ENCODE measurements around the gene BHLHE40. TPM values are rescaled to one million over a fixed set of nuclear protein-coding genes. Genes with fewer than 3 reads are reported as not detected.

BHLHE40 gene
- total and polyA plus RNA-seq, 10 of the 15 experiments (the other 5 are each of a cell fraction or from before 2014, with no cell fraction given) = 25.2 to 106 (median 51.4) TPM

- WGBS (ENCODE audit: insufficient coverage, insufficient replicate concordance, low lambda C conversion rate, missing lambda C conversion rate) = 70% methylated on average over 4 of the region's 4 CpGs
Observed at GRCh38 chr3:4948395-4948794, 30.8 kb upstream of the BHLHE40 start.

More at GRCh38 chr3:4948395-4948794, 30.8 kb upstream of the BHLHE40 start:
- H3K27ac ChIP-seq (ENCODE audit: control insufficient read depth, insufficient read depth) = no peak overlapping the region
- H3K9ac ChIP-seq (ENCODE audit: control insufficient read depth, insufficient read depth, low read length) = no peak overlapping the region
- BruUV-seq (replicated peaks) = no TSS peak
- ChIA-PET CTCF (interaction anchor here (0.7 kb wide), 1 partner anchor 9 kb away, joined by 3 read pairs; no protein-coding TSS in a partner anchor), POLR2A (interaction anchor here (1.5 kb wide), 1 partner anchor 10 kb away, joined by 3 read pairs; no protein-coding TSS in a partner anchor), SMC1A (ENCODE audit: uncharacterized antibody, unreplicated experiment) (interaction anchor here (1.6 kb wide), 1 partner anchor 10 kb away, joined by 6 read pairs; no protein-coding TSS in a partner anchor), RAD21 (ENCODE audit: unreplicated experiment) (no interaction called here)
- no peaks in the 10 kb centered on the region for H3K79me2 ChIP-seq (ENCODE audit: control insufficient read depth, insufficient read depth, low read length)
- H3K36me3 ChIP-seq (ENCODE audit: control insufficient read depth in 2 of 2, insufficient read depth in 2 of 2, low read length in 1 of 2) = no peaks in the 10 kb centered on the region
- FAIRE-seq (no peak), ATAC-seq (no peak), DNase-seq (ENCODE audit: low read depth, low spot score) (no peak)
- no peak overlapping the region for H3K4me2 ChIP-seq (ENCODE audit: control insufficient read depth, insufficient read depth)
- intact Hi-C loops (cut with micrococcal nuclease; ENCODE audit: unreplicated experiment) (no loop called here), in situ Hi-C loops (cut with MboI) (no loop called here)
- no peak overlapping the region for H2AFZ ChIP-seq (ENCODE audit: control insufficient read depth, low read depth, low read length)
- no peak overlapping the region for H3K4me3 ChIP-seq
- H3K27me3 ChIP-seq (replicated peaks in 1 of 2; ENCODE audit: control insufficient read depth in 2 of 2, insufficient read depth in 2 of 2, low read length in 1 of 2) = no peaks in the 10 kb centered on the region
- H4K20me1 ChIP-seq (ENCODE audit: control insufficient read depth, insufficient read depth) = no peaks in the 10 kb centered on the region
- TF ChIP-seq CREM (IDR thresholded peaks at IDR 0.05; ENCODE audit: low read depth) (no peak), TARDBP (IDR thresholded peaks at IDR 0.05; ENCODE audit: borderline replicate concordance) (no peak), ZZZ3 (IDR thresholded peaks at IDR 0.05; ENCODE audit: control insufficient read depth, insufficient read length, low read depth) (no peak), POLR2AphosphoS5 (IDR thresholded peaks at IDR 0.05; ENCODE audit: low read length) (no peak), SIN3A (IDR thresholded peaks at IDR 0.05; ENCODE audit: low read depth, low read length) (no peak), ZBTB4 (CRISPR knock-in tag; IDR thresholded peaks at IDR 0.05) (no peak), ZNF592 (IDR thresholded peaks at IDR 0.05) (no peak), MEF2A (IDR thresholded peaks at IDR 0.05; ENCODE audit: insufficient read depth, low read depth, low read length) (no peak), POLR2AphosphoS2 (IDR thresholded peaks at IDR 0.05; ENCODE audit: low read depth, low read length) (no peak)
- no peaks in the 10 kb centered on the region for H3K4me1 ChIP-seq (ENCODE audit: control insufficient read depth, insufficient read depth, low read length)
- no peaks in the 10 kb centered on the region for H3K9me3 ChIP-seq (replicated peaks; ENCODE audit: control insufficient read depth, insufficient read depth, low read length)

Measured in GM12878 (cell line).